Measurements from ENCODE around the gene RGS7.

Gene RGS7

GRCh38 chr1:241081473-241081872, 275.5 kb downstream of the RGS7 start:
- DNase-seq (ENCODE audit: low read depth in 2 of 2), result no peak

GRCh38 chr1:241079459-241079858, 277.5 kb downstream of the RGS7 start:
- DNase-seq (ENCODE audit: low read depth in 2 of 2), result no peak

GRCh38 chr1:241079047-241079446, 278.0 kb downstream of the RGS7 start:
- no peak for DNase-seq (ENCODE audit: low read depth in 2 of 2)

- DNase-seq (ENCODE audit: low read depth in 2 of 2), result no peak
These were observed 279.4 kb downstream of the RGS7 start for GRCh38 chr1:241077386-241078147.

- DNase-seq (ENCODE audit: low read depth in 2 of 2), result no peak
These were observed 282.5 kb downstream of the RGS7 start for GRCh38 chr1:241074507-241074906.

- no peak for DNase-seq (ENCODE audit: low read depth in 2 of 2)
These were observed 288.6 kb downstream of the RGS7 start for GRCh38 chr1:241068359-241068758.

GRCh38 chr1:241063276-241063675, 293.7 kb downstream of the RGS7 start:
- DNase-seq (ENCODE audit: low read depth in 2 of 2), result no peak

GRCh38 chr1:241061062-241061461, 295.9 kb downstream of the RGS7 start:
- DNase-seq (ENCODE audit: low read depth in 2 of 2), result no peak

- DNase-seq (ENCODE audit: low read depth in 2 of 2), result no peak
These were observed 308.4 kb downstream of the RGS7 start for GRCh38 chr1:241048622-241049021.

GRCh38 chr1:241045659-241046058, 311.3 kb downstream of the RGS7 start:
- DNase-seq (ENCODE audit: low read depth in 2 of 2), result no peak

GRCh38 chr1:241034203-241034936, 322.6 kb downstream of the RGS7 start:
- no peak for DNase-seq (ENCODE audit: low read depth in 2 of 2)

- no peak for DNase-seq (ENCODE audit: low read depth in 2 of 2)
These were observed 332.2 kb downstream of the RGS7 start for GRCh38 chr1:241024834-241025233.

- no peak for DNase-seq (ENCODE audit: low read depth in 2 of 2)
These were observed 334.6 kb downstream of the RGS7 start for GRCh38 chr1:241022366-241022765.

- no peak for DNase-seq (ENCODE audit: low read depth in 2 of 2)
These were observed 335.9 kb downstream of the RGS7 start for GRCh38 chr1:241020851-241021697.

- DNase-seq (ENCODE audit: low read depth in 2 of 2), result no peak
These were observed 344.2 kb downstream of the RGS7 start for GRCh38 chr1:241012708-241013340.

- no peak for DNase-seq (ENCODE audit: low read depth in 2 of 2)
These were observed 349.3 kb downstream of the RGS7 start for GRCh38 chr1:241007668-241008067.

- no peak for DNase-seq (ENCODE audit: low read depth in 2 of 2)
These were observed 357.2 kb downstream of the RGS7 start for GRCh38 chr1:240999826-241000225.

GRCh38 chr1:240998441-240999015, 358.5 kb downstream of the RGS7 start:
- DNase-seq (ENCODE audit: low read depth in 2 of 2), result no peak

GRCh38 chr1:240998024-240998423, 359.0 kb downstream of the RGS7 start:
- no peak for DNase-seq (ENCODE audit: low read depth in 2 of 2)

GRCh38 chr1:240993004-240993403, 364.0 kb downstream of the RGS7 start:
- no peak for DNase-seq (ENCODE audit: low read depth in 2 of 2)

- DNase-seq (ENCODE audit: low read depth in 2 of 2), result no peak
These were observed 365.8 kb downstream of the RGS7 start for GRCh38 chr1:240991230-240991629.

GRCh38 chr1:240987928-240988327, 369.1 kb downstream of the RGS7 start:
- no peak for DNase-seq (ENCODE audit: low read depth in 2 of 2)

All from stimulated activated CD8-positive, alpha-beta memory T cell treated with anti-CD3 and anti-CD28 coated beads, Interleukin-15, amount 100 ng/mL, for 4 hours (primary cell).